ENCODE measurements around the gene RHBDD1. TPM values are rescaled to one million over a fixed set of nuclear protein-coding genes. Genes with fewer than 3 reads are reported as not detected.

RHBDD1 gene
- total RNA-seq, 3 donors from 2014 or later = 17.9 to 46.2 (median 20.0) TPM

DNA sequence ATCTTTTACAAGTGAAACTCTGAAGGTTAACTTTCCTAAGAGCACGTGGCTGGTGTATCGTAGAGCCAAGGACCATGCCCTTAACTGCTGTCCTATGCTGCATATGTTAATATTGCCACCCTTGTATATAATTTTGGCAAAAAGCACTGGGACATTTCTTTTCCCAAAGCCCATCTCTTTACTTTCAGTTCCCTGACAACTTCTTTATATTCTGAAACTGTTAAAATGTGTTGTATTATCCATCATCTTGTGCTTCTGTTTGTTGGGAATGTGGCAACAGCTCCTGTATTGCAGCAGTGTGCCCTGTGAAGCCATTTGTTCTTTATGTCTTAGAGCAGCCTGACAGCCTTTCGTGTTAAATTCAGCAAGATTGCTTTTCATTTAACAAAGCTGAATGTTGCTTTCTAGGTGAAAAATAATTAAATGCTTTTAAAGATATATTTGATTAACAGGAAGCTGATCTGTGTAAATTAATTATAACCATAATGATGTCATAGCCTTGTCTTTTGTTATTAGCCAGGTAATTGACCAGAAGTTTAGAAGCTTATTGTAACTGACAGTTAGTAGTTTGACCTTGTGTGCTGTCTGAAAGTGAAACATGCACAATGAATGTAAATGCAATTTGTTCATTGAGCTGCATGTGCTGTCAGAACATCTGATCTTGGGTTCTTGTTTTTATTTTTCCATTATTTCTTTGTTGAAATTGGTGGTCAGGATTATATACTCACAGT is 9.7 kb downstream of the RHBDD1 start:
- H3K27me3 ChIP-seq = no peaks in the 10 kb centered on the region
- no peak overlapping the region for H3K4me3 ChIP-seq
- DNase-seq (ENCODE audit: low spot score in 2 of 2) = no peak
- TF ChIP-seq POLR2A (IDR thresholded peaks at IDR 0.05) = no peak
- no peak for TF ChIP-seq CTCF (IDR thresholded peaks at IDR 0.05)
- TF ChIP-seq POLR2AphosphoS5 (IDR thresholded peaks at IDR 0.05) = no peak
- intact Hi-C loops (cut with DNase I; ENCODE audit: low total_unique reads) = no loop called here
- no peaks in the 10 kb centered on the region for H3K9me3 ChIP-seq
- H3K27ac ChIP-seq = no peak overlapping the region
- H3K36me3 ChIP-seq = no peaks in the 10 kb centered on the region
- no peaks in the 10 kb centered on the region for H3K4me1 ChIP-seq

DNA sequence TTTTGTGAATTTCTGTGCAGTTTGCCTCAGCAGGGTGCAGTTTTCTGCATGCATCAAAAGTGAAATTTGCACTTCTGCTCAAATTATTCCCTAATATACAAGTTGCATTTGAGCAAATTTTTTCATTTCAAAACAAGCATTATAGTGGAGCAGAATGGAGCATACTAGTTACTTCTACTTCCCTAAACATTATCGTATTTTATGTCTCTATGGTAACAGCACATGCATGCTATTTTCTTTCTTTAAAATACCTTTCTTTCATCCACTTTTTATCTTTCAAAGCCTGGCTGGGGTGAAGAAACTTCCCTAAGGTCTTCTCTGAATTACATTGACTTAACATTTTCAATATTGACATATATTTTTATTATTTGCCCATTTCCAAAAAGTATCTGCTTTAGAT is 11.2 kb downstream of the RHBDD1 start:
- Histone ChIP-seq H3K9me3 (no peaks in the 10 kb centered on the region), H3K4me3 (no peak overlapping the region), H3K36me3 (no peaks in the 10 kb centered on the region), H3K4me1 (no peaks in the 10 kb centered on the region), H3K27ac (no peak overlapping the region), H3K27me3 (no peaks in the 10 kb centered on the region)
- TF ChIP-seq POLR2A (IDR thresholded peaks at IDR 0.05) (no peak), CTCF (IDR thresholded peaks at IDR 0.05) (no peak), POLR2AphosphoS5 (IDR thresholded peaks at IDR 0.05) (no peak)
- intact Hi-C loops (cut with DNase I; ENCODE audit: low total_unique reads) = no loop called here
- no peak for DNase-seq (ENCODE audit: low spot score in 2 of 2)

DNA sequence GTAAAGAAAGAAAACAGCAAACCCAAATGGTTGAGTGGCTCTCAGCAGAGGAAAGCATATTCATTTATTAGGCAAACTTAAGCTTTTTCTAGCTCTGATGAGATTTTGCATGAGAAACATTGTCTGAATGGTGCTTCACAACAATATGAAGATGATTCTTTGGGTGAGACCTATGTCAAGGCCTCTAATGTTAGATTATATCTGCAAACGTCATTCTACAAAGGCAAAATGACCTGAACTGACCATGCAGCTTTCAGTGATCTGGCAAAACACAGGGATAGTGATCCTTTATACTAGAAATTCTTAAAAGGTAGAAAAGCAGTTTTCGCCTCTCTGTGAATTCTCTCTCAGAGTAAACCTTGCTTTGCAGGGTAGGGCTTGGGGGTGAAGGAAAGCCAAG is 11.7 kb downstream of the RHBDD1 start:
- no peak for DNase-seq (ENCODE audit: low spot score in 2 of 2)
- Histone ChIP-seq H3K27me3 (no peaks in the 10 kb centered on the region), H3K9me3 (no peaks in the 10 kb centered on the region), H3K4me3 (no peak overlapping the region), H3K4me1 (no peaks in the 10 kb centered on the region), H3K36me3 (no peaks in the 10 kb centered on the region), H3K27ac (no peak overlapping the region)
- intact Hi-C loops (cut with DNase I; ENCODE audit: low total_unique reads) = no loop called here
- TF ChIP-seq POLR2A (IDR thresholded peaks at IDR 0.05) (no peak), POLR2AphosphoS5 (IDR thresholded peaks at IDR 0.05) (no peak), CTCF (IDR thresholded peaks at IDR 0.05) (no peak)

GRCh38 chr2:226849349-226849748 is 13.5 kb downstream of the RHBDD1 start:
- TF ChIP-seq POLR2AphosphoS5 (IDR thresholded peaks at IDR 0.05) (no peak), CTCF (IDR thresholded peaks at IDR 0.05) (no peak), POLR2A (IDR thresholded peaks at IDR 0.05) (no peak)
- H3K27ac ChIP-seq = no peak overlapping the region
- no peaks in the 10 kb centered on the region for H3K36me3 ChIP-seq
- H3K27me3 ChIP-seq = no peaks in the 10 kb centered on the region
- H3K9me3 ChIP-seq = no peaks in the 10 kb centered on the region
- no peak for DNase-seq (ENCODE audit: low spot score in 2 of 2)
- no peak overlapping the region for H3K4me3 ChIP-seq
- intact Hi-C loops (cut with DNase I; ENCODE audit: low total_unique reads) = no loop called here
- no peaks in the 10 kb centered on the region for H3K4me1 ChIP-seq

DNA sequence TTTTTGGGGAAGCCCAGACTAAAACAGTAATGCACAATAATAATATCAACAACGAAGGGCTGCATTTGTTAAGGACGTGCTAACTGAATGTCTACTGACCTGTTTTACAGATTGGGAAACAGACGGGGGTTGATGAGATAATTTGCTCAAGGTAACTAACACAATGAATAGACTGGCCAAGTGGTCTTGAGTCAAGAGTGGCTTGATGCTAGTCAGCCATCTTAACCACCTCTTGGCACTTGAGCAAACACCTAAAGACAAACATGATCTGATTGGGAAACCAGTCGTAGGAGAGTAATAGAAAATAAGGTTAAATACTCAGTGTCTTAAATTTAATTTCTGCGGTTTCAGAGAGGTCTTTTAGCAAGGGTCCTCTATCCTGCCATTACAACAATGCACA is 14.2 kb downstream of the RHBDD1 start:
- Histone ChIP-seq H3K9me3 (no peaks in the 10 kb centered on the region), H3K4me1 (no peaks in the 10 kb centered on the region), H3K27ac (no peak overlapping the region), H3K4me3 (no peak overlapping the region), H3K36me3 (no peaks in the 10 kb centered on the region), H3K27me3 (no peaks in the 10 kb centered on the region)
- intact Hi-C loops (cut with DNase I; ENCODE audit: low total_unique reads) = no loop called here
- TF ChIP-seq CTCF (IDR thresholded peaks at IDR 0.05) = no peak
- no peak for TF ChIP-seq POLR2AphosphoS5 (IDR thresholded peaks at IDR 0.05)
- no peak for TF ChIP-seq POLR2A (IDR thresholded peaks at IDR 0.05)
- DNase-seq (ENCODE audit: low spot score in 2 of 2) = no peak

Data from breast epithelium (tissue), 4 donors.